Rectal smooth muscle tissue (tissue), 1 donor: ENCODE data around the gene PCP4.

ENCODE experiments used
- H3K27ac ChIP-seq: one replicate; pipeline ENCODE4 v1.7.0; 2013; ENCODE audit warnings: low read depth, low read length, inconsistent platforms
- H3K27me3 ChIP-seq: one replicate; pipeline ENCODE4 v1.7.0; 2013; ENCODE audit warnings: low read length; ENCODE audit not compliant: control insufficient read depth, insufficient read depth
- H3K36me3 ChIP-seq: one replicate; pipeline ENCODE4 v1.7.0; 2013; ENCODE audit warnings: low read length; ENCODE audit not compliant: control insufficient read depth, insufficient read depth
- H3K4me1 ChIP-seq: one replicate; pipeline ENCODE4 v1.7.0; 2013; ENCODE audit warnings: low read length; ENCODE audit not compliant: control insufficient read depth, insufficient read depth
- H3K4me3 ChIP-seq: one replicate; pipeline ENCODE4 v1.7.0; 2013; ENCODE audit warnings: low read length
- H3K9ac ChIP-seq: one replicate; pipeline ENCODE4 v1.7.0; 2013; ENCODE audit warnings: low read length

PCP4 gene

DNA sequence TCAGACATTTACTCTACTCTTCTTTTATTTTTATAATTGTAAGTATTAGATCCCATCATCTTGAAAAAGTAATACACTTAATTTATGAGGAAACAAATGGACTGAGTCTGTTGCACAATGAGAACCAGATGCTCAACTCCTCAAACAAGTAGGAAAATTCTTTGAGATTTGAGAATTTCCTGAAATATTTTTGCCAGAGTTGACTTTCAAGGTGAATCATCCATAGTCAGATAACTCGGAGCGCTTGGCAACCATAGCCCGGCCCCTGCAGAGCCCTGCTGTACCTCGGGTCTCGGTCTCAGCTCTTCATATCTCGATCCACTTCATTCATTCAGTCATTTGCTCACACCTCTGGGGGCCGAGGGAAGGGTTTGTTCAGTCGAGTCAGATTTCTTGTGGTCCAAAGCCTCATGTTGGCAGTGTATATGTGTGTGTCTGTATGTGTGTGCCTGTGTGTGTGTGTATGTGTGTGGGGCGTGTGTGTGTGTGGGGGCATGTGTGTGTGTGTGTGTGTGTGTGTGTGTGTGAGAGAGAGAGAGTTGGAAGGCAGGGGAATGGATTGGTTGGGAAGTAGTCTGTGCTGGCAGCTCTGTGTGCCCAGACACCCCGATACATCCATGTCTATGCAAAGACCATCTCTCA, 18.1 kb upstream of the PCP4 start:
- no peaks in the 10 kb centered on the region for H3K36me3 ChIP-seq
- H3K27ac ChIP-seq = no peak overlapping the region
- no peaks in the 10 kb centered on the region for H3K4me1 ChIP-seq

DNA sequence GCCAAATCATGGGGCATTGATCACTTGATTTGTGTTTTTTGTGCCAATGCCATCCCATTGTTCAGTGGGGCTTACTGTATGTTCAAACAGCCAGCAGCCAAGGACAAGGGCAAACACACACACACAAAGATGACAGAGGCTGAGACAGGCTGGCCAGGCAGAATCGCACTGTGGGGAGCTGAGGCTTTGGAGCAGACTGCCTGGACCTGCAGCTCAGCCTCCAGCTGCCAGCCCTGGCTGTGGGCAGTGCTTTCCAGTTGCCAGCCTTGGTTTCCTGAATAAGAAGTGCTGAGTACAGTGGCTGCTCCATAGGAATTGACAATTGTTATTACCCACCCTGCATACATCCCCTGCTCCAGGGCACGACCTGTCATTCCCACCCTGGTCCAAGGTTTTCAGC, 16.9 kb upstream of the PCP4 start:
- no peak overlapping the region for H3K9ac ChIP-seq
- no peak overlapping the region for H3K27ac ChIP-seq
- H3K36me3 ChIP-seq = no peaks in the 10 kb centered on the region
- no peaks in the 10 kb centered on the region for H3K4me1 ChIP-seq
- no peaks in the 10 kb centered on the region for H3K27me3 ChIP-seq
- H3K4me3 ChIP-seq = no peak overlapping the region

More for the DNA sequence above, 18.1 kb upstream of the PCP4 start:
- Histone ChIP-seq H3K9ac (no peak overlapping the region), H3K27me3 (no peaks in the 10 kb centered on the region), H3K4me3 (no peak overlapping the region)

DNA sequence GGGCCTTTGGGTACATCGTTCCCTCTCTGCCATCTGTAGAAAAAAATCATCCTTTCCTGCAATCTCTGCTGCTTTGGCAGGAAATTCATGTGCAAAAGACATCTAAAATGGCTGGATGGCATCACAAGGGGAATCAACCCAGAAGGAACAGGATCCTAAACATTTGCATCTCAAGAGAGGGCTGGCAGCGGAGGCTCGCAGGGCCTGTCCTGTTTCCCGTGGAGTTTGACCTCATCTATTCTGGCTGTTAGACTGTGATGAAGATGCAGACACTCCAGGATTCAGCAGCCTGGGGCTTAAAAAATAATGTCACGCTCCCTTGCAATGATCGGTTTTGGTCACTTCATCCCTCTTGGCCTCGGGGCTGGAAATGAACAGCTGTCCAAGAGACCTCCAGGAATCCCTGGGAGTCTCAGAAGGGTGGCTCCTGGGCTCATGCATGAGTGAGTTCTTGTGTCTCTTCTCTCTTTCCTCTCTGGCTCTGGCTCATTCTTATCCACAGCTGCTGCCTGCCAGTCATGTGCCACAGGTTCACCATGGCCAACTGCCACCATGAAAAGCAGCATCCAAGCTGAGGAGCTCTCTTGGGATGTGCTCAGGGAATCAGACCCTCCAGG, 16.1 kb upstream of the PCP4 start:
- H3K27ac ChIP-seq = no peak overlapping the region
- H3K4me3 ChIP-seq = no peak overlapping the region
- no peaks in the 10 kb centered on the region for H3K27me3 ChIP-seq
- H3K36me3 ChIP-seq = no peaks in the 10 kb centered on the region
- no peaks in the 10 kb centered on the region for H3K4me1 ChIP-seq
- H3K9ac ChIP-seq = no peak overlapping the region

DNA sequence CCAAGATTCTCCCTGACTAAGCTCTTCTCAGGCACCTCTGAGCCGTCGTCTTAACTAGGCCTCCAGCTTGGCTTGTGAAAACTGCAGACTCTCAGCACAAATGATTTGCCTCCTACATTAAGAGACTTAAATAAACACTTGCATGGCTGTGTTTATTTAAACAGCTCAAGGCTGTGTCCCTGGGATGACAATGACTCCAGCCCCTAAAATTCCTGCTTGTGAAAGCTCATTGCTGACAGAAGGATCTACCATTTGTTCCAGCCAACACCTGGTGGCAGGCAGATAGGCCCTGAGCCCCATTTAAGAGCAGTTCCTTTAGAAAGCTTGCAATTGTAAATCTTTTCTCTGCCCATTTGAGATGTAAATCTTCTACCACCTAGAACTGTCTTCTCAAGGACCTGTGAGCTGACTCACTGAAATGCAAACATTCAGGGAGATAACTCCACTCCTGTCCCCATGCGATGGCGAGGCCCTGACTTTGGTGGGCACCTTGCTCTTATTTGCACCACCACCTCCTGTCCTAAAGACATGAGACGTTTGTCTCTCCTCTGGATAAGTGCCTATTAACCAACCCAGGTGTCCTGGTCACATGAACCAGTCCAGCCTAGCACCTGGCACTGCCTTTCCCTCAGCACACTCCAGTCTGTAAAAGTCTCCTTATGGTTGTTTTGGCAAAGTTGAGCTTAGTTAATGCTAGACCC, 15.1 kb upstream of the PCP4 start:
- no peaks in the 10 kb centered on the region for H3K36me3 ChIP-seq
- no peak overlapping the region for H3K27ac ChIP-seq
- no peak overlapping the region for H3K9ac ChIP-seq
- no peaks in the 10 kb centered on the region for H3K27me3 ChIP-seq
- H3K4me1 ChIP-seq = no peaks in the 10 kb centered on the region
- no peak overlapping the region for H3K4me3 ChIP-seq

DNA sequence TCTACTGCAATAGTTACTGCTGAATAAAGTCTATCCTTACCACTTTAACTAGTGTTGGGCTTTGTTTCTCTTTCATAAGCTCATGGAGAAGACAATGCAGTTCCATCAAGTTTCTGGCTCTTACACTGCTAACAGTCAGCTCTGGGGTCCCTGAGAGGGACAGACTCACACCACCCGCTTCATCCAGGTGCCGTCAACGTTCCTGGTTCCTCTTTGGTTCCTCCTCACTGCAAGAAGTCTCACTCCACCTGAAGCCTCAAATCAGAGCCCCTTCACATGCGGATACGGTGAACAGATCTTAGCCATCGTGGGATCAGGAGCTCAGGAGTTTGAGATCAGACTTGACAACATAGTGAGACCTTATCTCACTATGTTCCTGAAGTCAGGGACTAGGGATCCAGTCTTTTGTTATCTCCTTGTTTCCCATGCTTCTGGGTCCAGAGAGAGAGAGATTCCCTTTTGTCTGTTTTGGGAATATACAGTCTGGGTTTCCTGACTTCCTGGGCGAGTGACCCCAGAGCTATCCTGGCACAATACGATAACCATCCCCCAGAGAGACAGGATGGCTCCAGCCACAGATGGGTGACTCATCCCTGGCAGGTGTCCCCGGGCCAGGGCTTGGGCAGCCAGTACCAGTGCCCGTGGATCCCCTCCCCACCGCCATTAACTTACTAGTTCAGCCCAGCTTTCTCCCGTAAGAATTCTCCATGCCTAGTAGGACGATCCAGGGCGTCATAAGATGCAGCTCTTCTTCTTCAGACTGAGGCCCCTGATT, 14.3 kb upstream of the PCP4 start:
- Histone ChIP-seq H3K36me3 (no peaks in the 10 kb centered on the region), H3K4me3 (no peak overlapping the region), H3K27ac (no peak overlapping the region), H3K4me1 (no peaks in the 10 kb centered on the region), H3K27me3 (no peaks in the 10 kb centered on the region), H3K9ac (no peak overlapping the region)

DNA sequence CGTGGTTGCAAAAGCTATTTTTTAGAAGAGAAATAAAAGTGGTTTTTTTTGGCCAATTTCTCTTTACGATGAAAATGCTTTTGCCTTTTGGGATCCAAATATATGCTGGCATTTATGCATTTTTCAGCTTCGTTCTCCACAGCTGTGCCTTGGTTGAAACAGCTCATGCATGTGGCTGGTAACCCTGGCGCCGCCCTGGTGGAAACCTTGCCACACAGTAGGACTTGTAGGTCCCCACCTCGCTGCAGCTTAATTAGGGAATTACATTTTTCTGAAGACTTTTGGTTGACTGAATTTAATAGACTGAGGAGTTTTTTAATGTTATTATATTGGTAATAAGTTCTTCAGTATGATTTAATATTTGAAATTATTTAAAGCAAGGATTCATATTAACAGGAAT, 12.7 kb upstream of the PCP4 start:
- Histone ChIP-seq H3K4me3 (no peak overlapping the region), H3K27ac (no peak overlapping the region), H3K9ac (no peak overlapping the region), H3K4me1 (no peaks in the 10 kb centered on the region), H3K36me3 (no peaks in the 10 kb centered on the region), H3K27me3 (no peaks in the 10 kb centered on the region)

DNA sequence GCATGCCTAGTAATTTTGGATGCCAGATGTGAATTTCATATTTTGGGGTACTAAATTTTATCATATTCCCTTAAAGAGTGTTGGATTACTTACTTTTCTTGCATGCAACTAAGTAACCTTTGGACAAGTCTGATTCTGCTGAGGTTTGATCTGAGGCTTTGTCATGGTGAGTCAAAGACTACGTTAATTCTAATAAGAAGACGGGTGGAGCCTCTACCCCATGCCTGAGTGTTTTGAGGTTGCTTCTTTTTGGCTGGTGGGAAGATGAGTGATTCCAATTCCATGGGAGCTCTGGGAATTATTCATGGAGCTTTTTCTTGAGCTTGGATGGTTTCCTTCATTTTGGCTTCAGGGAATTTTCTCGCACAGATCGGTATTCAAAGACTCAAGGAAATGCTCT, 11.6 kb upstream of the PCP4 start:
- no peak overlapping the region for H3K9ac ChIP-seq
- H3K27me3 ChIP-seq = no peaks in the 10 kb centered on the region

DNA sequence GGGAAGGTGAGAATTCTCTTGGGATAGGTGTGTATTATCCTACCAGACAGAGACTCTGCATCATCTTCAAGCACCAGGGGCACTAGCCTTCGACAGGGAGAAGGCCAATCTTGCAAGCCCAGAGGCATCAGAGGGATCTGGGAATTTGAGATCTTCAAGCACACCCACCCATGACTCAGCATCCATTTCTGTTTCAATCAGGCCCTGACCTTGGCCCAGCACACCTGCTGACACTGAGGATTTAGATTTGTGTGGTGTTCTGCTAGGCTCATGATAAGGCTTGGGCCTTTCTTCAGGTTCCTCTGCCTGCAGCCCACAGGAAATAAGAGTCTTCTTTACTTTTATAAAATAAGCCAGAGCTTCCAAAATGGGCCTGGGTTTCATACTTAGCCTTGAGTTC, 6.6 kb upstream of the PCP4 start:
- H3K4me1 ChIP-seq = no peaks in the 10 kb centered on the region
- no peaks in the 10 kb centered on the region for H3K27me3 ChIP-seq
- no peaks in the 10 kb centered on the region for H3K36me3 ChIP-seq
- H3K4me3 ChIP-seq = no peak overlapping the region
- no peak overlapping the region for H3K9ac ChIP-seq
- H3K27ac ChIP-seq = no peak overlapping the region

More for the DNA sequence above, 11.6 kb upstream of the PCP4 start:
- Histone ChIP-seq H3K36me3 (no peaks in the 10 kb centered on the region), H3K4me1 (no peaks in the 10 kb centered on the region), H3K27ac (no peak overlapping the region), H3K4me3 (no peak overlapping the region)

DNA sequence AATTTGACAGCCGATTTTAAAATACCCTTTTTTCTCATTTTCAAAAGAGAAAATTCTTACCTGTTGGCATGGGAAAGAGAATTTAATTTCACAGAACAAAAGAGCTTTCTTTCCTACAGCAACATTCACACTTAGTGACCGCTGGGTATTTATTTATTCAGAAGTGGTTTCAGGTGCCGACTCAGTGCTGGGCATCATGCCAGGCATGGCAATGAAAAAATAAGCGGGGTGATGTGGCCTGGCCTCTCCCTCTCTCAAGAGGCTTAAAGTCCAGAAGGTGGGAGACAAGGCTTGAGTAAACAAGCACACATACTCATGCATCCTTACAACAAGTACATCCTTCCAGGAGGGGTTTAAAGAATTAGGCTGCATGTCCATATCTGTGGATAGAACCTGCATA, 4.1 kb upstream of the PCP4 start:
- Histone ChIP-seq H3K36me3 (no peaks in the 10 kb centered on the region), H3K4me3 (no peak overlapping the region), H3K27ac (no peak overlapping the region)

DNA sequence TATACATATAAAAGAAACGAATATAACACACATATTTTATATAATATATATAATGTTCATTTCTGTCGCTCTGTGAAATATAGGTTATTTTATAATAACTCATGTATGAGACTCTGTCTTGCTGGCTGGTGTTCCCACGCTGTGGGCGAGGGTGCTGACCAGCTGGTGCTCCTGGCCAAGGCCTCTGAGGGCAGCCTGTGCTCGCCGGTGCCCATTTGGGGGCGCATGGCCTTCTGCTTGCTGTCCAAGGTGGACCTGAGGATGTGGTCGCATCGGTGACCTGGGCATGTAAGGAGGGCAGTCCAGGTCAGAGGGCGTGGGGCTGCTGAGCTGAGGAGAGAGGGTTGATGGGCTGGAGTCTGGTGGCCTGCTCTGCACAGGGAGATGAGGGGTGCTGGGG, 1.1 kb upstream of the PCP4 start:
- Histone ChIP-seq H3K4me1 (no peaks in the 10 kb centered on the region), H3K36me3 (no peaks in the 10 kb centered on the region)

More for the DNA sequence above, 4.1 kb upstream of the PCP4 start:
- Histone ChIP-seq H3K9ac (no peak overlapping the region), H3K27me3 (no peaks in the 10 kb centered on the region), H3K4me1 (no peaks in the 10 kb centered on the region)

DNA sequence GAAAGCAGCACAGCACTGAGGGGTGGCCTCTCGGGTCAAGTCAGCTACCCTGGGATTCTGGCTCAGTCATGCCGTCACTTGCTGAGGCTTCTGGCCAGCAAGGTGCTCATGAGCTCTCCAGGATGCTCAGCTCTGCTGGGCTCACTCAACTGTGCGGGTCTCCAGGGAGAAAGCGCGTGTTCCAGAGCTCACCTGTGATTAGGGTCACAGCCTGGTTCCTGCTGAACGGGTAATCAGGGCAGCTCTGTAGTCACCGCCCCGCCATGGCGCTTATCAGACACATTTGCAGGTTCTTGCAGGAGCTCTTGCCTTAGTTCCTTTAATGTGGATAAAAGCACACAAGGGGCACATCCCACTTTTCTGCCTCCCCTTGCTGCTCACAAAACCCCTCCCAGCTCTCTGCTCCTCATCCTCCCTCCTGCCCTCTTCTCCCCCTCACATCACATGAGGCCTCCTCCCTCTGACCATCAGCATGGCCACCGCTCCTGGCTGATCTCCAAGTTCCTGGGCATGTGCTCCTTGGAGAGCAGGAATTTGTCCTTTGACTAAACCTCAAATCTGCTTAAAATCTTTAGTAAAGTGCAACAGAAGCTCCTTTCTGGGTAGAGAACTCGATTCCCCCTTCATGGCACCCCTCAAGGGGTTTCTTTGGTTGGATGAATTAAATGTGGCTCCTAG, 2.0 kb downstream of the PCP4 start:
- Histone ChIP-seq H3K4me1 (no peaks in the 10 kb centered on the region), H3K4me3 (no peak overlapping the region), H3K27ac (no peak overlapping the region), H3K36me3 (no peaks in the 10 kb centered on the region), H3K27me3 (no peaks in the 10 kb centered on the region), H3K9ac (no peak overlapping the region)

More for the DNA sequence above, 1.1 kb upstream of the PCP4 start:
- no peak overlapping the region for H3K9ac ChIP-seq
- H3K27ac ChIP-seq = no peak overlapping the region
- no peaks in the 10 kb centered on the region for H3K27me3 ChIP-seq
- no peak overlapping the region for H3K4me3 ChIP-seq

DNA sequence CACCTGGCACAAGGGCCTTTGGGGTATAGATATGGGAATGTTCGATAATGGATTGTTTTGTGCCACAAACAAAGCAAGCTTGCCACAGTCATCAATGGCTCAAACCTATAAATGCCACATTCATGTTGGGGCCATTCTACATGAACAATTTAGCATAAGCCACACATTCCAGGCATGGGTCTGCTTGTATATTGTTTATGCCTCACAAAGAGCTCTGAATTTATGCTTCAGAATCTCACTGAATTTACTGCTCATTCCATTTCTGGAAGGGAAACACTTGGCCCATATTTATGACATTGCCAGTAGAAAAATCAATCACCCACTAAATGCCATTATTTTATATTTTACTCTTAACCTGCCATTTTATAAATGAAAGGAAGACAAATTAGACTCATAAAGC, 6.4 kb downstream of the PCP4 start:
- H3K4me1 ChIP-seq = no peaks in the 10 kb centered on the region
- no peak overlapping the region for H3K9ac ChIP-seq
- H3K27ac ChIP-seq = no peak overlapping the region
- H3K4me3 ChIP-seq = no peak overlapping the region
- H3K27me3 ChIP-seq = no peaks in the 10 kb centered on the region
- H3K36me3 ChIP-seq = no peaks in the 10 kb centered on the region
